ENCODE measurements around the gene TCP11L2.

Gene TCP11L2

DNA sequence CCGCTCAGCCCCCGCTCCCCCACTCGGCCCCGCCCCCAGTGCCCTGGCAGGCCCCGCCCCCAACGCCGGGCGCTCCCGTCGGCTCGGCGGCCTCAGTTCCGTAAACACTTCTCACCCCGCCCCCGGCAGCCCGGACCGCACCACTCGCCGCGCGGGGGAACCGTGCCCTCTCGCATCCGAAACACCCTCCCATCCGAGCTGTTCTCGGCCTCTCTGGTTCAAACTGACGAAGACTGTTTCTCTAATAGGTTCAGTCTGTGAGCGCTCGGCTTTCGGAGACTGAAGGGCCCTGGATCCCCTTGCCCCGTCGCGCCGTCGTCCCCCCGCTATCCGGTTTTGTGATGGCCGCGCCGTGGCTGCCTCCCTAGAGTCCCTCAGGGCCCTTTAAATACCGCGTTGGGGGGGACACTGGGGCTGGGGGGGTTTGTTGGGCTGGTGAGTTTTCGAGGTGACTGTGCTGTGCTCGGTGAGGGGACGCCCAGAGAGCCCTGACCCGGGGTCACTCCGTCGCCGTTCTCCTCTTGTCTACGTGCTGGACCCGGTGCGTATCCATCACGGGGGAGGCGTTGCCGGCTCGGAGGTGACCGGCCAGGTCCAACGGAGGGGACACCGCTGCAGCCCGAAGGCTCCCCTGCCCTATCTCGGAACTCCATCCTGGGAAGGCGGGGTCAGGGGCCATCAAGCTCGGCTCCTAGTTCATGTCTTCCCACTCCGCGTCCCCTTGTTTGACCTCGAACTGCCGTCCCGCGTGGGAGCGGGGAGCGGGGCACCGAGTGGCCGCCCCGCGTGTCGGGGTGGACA, at the start of gene TCP11L2:
Gene TCP11L2, plus strand, starts transcription at position 333 of the 801 bp plus-strand sequence. CDS start 8,343 bp downstream, outside the sequence.
- DNase-seq = peak; percentile 61

DNA sequence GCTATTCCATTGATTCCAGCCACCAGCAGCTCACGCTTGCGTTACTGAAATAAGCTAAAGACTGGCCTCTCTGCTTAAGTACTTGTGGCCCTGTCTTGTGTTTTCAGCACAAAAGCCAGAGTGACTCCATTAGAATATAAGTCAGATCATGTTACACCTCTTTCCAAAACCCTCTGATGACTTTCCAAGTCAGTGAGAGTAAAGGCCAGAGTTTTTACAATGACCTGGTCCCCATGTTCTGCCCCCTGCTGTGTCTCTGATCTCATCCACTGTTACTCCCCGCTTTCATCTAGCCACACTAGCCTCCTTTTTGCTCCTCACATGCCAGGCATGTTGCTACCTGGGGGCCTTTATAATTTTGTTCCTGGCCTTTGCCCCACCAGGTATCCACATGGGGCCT, 47.8 kb upstream of the TCP11L2 start:
- DNase-seq = no peak

DNA sequence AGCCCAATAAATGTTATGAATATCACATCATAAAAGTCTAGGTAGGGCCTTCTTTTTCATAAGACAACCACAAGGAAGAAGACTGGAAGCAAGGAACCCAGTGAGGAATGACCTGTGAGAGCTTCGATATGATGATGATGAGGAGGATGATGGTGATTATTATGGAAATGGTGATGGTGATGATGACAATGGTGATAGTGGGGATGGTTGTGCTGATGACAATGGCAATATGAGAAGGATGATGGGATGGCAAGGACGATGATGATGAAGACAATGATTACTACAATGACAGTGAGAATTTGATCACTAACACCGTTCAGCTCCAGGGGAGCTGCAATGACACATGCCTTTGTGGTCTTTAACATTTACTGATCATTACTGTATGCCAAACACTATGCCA, 47.0 kb upstream of the TCP11L2 start:
- DNase-seq = no peak

DNA sequence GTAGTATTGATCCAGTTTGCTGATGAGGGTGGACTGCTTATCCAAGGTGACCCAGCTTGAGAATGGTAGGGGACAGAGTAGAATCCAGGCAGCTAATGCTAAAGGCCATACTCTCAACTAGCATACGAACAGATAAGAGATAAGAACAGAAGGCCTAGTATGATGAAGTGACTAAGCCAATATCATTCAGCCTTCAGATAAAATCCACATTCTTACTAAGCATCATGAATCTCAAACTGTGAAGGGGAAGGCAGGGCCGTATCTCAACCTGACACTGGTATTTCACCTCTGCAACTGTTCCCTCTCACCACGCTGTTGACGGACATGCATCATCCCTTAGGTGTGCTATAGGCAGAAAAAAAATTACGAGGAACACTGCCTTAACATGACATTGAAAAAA, 46.6 kb upstream of the TCP11L2 start:
- no peak for DNase-seq

DNA sequence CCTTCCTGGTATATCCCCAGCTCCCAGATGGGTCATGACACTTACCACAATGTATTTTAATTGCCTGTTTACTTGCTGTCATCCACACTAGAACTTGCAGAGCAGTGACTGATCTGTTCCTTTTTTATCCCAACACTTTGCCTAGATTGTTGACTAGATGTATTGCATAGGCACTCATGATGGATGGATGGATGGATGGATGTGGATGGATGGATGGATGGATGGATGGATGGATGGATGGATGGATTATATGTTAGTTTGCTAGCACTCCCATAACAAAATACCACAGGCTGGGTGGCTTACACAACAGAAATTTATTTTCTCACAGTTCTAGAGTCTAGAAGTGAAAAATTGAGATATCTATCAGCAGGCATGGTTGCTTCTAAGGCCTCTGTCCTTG, 46.0 kb upstream of the TCP11L2 start:
- no peak for DNase-seq

DNA sequence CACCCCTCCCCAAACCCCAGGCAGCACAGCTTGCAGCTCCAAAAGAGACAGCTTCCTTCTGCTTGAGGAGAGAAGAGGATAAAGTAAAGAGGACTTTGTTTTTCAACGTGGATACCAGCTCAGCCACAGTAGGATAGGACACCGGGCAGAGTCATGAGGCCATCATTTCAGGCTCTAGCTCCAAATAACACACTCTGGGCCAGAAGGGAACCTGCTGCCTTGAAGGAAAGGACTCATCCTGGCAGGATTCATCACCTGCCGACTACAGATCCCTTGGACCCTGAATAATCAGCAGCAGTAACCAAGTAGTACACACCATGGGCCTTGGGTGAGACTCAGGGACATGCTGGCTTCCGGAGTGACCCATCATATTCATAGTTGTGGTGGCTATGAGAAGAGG, 44.3 kb upstream of the TCP11L2 start:
- DNase-seq = no peak

DNA sequence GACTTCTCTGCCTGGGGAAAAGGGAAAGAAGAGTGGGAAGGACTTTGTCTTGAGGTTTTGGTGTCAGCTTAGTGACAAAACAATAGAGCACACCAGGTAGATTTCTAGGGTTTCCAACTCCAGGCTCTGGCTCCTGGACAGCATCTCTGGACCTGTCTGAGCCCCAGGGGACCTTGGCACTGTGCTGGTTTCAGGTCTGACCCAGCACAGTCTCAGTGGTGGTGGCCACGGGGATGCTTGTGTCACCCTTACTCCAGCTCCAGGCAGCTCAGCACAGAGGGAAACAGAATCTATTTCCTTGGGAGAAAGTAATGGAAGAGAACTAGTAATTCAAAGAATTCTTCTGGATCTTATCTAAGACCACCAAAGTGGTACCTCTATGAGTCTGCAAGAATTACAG, 43.6 kb upstream of the TCP11L2 start:
- DNase-seq = no peak

DNA sequence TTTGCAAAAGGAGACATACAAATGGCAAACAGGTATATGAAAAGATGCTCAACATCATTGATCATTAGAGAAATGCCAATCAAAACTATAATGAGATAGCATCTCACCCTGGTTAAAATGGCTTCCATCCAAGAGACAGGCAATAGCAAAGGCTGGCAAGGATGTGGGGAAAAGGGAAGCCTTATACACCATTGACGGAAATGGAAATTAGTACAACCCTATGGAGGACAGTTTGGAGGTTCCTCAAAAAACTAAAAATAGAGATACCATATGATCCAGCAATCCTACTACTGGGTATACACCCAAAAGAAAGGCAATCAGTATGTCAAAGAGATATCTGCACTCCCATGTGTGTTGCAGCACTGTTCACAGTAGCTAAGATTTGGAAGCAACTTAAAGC, 37.4 kb upstream of the TCP11L2 start:
- no peak for DNase-seq

DNA sequence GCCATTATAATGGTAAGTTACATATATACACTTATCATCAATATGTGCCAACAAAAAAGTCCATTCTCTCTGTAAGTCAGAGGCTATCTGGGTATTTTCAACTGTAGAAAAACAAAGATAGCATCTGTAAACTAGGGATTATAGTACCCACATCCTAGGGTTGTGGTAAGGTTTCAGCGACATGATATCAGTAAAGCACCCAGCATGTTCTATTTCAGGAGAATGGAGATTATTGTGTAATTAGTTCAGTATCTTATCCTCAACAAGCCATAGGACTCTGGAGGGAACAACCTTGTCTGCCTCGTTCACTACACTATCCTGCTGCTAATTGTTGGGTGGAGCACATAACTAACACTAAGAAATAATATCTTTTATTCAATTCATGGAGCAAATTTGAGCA, 35.0 kb upstream of the TCP11L2 start:
- no peak for DNase-seq

DNA sequence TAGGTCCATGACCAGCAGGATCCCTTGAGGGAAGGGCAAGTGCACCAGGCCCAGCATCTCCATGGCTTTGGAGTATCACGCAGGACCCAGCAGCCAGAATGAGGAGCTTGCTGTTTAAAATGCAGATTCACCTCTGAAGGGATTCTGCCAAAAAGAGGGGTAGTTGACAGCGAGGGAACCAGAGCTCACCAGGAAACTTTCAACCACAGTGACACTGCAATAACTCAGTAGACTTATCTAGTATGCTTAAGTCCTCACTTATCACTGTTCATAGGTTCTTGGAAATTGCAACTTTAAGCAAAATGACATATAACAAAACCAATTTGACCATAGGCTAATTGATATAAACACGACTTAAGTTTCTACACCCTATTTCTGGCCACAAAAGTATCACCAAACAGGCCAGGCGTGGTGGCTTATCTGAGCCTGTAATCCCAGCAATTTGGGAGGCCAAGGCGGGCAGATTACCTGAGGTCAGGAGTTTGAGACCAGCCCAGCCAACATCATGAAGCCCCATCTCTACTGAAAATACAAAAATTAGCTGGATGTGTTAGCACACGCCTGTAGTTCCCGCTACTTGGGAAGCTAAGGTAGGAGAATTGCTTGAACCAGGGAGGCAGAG, 33.3 kb upstream of the TCP11L2 start:
- no peak for DNase-seq

DNA sequence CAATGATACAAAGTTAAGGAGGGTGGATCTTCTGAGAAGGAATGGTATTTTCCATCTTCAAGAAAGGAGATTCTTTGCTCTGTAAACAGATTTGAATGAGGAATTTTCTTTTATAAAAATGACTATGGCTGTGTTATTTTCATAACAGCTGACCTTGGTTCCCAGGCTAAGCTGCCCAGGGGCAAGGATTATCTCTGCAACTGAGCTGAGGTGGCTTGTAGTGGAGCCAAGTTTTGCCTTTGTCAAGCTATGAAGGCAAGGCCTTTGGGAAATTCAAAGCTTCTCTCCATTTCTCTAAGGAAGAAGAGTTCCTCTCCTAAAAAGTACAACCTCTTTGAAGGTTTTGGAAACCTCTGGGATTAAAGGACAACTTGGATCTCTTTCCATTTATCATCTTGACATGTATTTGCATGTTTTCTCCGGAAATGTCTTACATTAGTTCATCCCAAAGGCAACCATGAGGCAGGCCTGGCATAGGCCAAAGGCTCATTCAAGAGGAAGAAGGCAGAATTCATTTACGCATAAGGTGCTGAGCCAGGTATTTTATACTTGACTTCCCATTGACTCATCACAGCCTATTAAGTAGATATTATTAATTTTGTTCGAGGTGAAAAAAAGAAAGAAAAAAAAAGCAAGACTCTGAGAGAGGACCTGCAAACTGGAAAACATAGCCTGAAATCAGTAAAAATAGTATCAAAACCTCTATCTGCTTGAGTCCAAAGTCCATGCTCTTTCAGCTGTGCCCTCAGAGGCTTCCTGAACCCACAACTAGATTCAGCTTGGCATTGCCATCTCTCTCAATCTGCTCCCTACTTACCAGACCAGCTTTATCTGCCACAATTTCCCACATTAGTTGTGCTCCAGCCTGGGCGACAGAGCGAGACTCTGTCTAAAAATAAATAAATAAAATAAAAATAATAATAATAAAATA, 30.7 kb upstream of the TCP11L2 start:
- no peak for DNase-seq

DNA sequence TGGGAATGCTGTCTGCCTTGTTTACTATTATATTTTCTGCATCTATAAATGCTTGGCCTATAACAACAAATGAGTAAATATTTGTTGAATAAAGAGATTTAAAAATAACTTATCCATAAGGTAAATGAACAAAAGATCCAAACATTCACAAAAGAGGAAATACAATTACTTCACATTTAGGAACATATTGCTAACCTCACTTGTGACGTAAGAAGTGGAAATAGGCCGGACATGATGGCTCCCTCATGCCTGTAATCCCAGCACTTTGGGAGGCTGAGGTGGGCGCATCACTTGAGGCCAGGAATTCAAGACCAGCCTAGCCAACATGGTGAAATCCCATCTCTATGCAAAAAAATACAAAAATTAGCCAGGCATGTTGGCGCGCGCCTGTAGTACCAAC, 29.0 kb upstream of the TCP11L2 start:
- no peak for DNase-seq

DNA sequence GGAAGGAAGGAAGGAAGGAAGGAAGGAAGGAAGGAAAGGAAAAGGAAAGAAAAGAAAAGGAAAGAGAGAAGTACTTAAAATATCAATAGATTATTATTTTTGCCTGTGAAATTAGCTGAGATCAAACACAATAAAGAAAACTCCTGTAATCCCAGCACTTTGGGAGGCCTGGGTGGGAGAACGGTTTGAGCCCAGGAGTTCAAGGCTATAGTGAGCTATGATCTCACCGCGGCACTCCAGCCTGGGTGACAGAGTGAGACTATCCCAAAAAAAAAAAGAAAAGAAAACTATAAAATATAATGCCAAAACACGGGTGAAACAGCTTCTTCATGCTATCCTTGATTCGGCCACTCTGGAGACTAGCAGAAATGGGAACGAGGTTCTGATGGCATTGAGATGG, 28.5 kb upstream of the TCP11L2 start:
- no peak for DNase-seq

DNA sequence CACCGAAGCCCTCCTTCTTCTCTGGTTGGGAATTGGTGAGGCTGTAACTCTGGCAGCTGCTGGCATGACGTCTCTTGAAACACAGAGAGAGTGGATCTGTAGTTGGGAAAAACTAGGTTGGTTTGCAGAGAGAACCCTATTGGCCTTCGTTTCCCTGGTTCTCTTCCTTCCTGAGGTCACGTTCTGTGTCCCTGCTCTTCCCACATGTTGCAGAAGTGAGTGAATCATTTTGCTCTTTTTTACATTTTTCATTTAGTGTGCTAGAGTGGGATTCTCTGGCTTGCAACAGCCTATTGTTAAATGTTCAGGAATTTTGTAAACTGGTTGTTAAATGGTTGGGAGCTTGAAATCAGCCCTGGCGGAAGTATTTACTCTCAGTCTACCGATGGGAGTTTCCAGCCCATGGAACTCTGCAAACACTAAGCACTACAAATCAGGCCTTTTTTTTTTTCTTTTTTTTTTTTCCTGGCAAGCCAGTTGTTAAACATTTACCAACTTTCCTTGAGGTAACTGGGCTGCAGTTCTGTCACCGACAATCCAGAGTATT, 27.9 kb upstream of the TCP11L2 start:
- no peak for DNase-seq

DNA sequence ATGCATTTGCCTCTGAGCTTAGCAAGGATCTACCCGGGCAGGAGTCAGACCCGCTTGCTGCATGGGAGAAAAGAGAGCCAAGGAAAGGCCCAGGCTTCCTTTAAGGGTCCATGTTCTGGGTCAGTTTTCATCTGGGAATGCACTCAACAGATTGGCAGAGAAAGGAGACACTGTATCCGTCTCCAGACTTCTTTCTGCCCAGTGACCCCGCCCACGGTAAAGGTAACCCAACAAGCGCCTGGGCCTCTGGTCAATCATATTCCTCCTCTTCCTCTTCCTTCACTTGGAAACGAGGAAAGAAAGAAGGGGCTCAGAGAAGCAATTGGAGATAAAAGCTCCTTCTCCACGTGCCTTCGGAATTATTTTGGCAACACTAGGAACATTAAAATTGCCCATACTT, 27.1 kb upstream of the TCP11L2 start:
- no peak for DNase-seq

DNA sequence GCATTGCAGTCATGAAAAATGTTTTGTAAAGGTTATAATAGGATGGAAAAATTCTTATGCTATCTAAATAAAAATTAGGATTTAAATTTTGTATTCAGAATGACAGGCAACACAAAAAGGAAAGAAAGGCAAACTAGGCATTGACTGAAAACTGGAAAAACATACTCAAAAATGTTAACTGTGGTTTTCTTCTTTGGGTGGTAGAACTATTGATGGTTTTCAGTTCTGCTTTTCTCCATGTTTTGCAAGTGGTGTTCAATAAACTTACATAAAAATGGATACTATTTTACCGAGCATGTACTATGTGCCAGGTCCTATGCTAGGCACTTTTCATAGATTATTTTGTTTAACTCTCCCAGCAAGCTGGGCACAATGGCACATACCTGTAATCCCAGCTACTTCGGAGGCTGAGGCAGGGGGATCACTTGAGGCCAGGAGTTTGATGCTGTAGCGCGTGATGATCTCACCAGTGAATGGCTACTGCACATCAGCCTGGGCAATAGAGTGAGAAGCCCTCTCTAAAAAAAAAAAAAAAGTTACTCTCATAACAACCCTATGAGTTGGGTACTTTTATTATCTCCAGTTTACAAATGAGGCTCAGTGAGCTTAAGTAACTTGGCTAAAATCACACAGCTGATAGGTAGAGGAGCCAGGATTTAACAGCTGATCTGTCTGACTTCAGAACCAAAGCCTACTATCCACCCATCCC, 26.3 kb upstream of the TCP11L2 start:
- DNase-seq = no peak

DNA sequence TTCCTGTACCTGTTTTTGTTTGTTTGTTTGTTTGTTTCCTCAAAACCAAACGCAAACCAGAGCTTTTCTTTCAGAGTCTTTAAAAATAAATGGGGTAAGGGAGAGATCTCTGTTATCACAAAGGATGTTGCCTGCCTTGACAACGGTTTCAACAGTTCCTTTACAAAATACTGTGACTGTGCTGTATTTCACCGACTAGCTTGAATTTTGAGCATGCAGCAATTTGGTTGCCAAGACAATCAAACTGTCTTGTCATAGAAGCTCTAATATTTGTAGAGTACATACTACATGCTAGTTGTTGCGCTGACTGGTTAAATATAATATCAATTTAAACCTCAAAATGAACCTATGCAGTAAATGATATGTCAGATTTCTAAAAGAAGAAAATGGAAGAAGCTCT, 22.4 kb upstream of the TCP11L2 start:
- DNase-seq = no peak

DNA sequence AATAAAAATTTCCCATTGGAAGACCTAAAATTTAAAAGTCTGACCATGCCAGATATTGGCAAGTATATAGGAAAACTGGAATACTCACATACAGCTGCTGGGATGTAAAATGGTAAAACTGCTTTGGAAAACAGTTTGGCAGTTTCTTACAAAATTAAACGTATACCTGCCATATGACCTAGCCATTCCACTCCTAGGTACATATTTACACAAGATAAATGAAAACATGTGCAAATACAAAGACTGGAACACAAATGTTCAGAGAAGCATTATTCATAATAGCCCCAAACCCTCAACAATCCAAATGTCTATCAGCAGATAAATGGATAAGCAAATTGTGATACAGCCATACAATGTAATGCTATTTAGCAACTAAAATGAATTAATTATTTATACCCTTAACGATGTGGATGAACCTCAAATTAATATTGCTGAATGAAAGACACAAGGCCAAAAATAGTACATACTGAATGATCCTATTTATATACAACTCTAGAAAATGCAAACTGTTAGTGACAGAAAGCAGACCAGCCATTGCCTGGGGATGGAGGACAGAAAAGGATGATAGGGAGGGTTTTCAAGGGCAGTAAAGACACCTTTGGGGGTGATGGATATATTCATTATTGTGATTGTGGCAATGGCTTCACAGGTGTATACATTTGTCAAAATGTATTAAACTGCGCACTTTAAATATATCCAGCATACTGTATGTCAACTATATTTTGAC, 21.3 kb upstream of the TCP11L2 start:
- no peak for DNase-seq

DNA sequence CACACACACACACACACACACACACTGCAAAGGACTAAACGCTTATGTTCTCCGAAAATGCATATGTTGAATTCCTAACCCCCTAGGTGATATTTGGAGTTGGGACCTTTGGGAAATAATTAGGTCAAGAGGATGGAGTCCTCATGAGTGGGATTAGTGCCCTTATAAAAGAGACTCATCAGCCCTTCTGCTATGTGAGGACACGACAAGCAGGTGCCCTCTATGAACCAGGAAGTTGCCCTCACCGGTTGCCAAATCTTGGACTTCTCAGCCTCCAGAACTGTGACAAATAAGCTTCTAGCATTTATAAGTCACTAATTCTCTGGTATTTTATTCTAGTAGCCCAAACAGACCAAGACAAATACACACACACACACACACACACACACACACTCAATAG, 20.7 kb upstream of the TCP11L2 start:
- DNase-seq = no peak

DNA sequence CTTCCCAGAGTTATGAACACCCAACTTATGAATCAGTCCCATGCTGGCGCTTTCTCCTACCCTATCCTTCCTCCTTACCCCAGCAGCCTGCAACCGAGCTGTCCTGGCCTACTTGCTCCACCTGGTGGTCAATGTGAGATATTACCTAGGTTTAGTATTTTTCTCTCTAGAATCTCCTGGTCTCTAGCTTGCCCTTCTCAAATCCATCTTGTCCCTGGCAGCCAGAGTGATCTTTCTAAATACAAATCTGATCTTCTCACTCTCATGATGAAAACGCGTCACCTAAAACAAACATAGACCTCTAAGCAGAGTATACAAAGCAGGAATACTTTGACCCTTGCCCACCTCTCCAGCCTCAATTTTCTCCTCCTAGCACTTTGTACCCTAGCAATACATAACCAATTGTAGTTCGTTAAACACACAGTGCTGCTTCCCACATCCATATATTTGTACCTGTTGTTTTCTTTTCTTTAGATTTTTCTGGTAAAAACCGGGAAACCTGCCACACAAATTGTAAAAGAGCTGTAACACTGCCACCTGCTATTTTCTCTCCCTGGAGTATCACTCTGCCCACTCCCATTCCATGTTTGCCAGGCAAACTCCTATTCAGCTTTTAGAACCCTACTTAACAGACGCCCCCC, 20.0 kb upstream of the TCP11L2 start:
- peak; percentile 30 for DNase-seq

DNA sequence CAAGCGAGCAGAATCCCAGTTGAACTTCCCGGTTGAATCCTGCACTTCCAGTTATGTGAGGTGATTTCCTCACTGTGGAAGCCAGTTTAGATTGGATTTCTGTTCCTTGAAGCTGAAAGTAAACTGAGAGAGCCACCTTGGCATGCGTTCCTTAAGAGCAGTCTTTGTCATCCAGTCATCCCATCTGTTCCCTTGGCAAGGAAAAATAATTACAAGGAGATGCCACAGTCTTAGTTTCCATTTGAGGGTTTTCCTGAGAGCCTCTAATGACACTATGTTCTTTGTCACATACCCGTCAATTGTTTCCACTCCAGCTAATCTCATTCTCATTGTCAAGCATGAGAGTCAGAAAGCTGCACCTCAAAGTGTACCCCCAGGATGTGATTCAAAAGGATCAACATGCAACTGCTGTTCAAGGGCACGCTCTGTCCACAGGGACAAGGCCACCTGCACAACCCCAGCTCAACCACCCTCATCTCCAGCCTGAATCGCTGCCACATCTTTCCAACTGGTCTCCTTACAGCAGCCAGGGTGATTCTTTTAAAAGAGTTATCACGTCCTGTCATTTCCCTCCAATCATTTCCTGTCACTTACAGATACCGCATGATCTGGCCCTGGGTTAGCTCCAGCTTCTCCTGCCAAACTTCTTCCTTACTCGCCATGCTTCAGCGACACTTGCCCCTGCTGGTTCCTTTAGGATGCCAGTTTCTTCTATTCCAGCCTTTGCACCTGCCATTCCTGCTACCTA, 18.0 kb upstream of the TCP11L2 start:
- no peak for DNase-seq
